Astrocyte (in vitro differentiated cells and primary cell): ENCODE measurements around the gene NDEL1. TPM values are rescaled to one million over a fixed set of nuclear protein-coding genes. Genes with fewer than 3 reads are reported as not detected.

ENCODE experiments used
- DNase-seq: peaks from one replicate; pipeline ENCODE4 v3.0.0-alpha.2; 2010; ENCODE audit warnings: low read depth
- FAIRE-seq: peaks from 2 replicates; lab custom pipeline; 2011; peaks lifted over from hg19 to GRCh38; lab: Jason Lieb, UNC
- H2AFZ ChIP-seq: 2 replicates; pipeline ENCODE4 v1.6.0; 2012; ENCODE audit warnings: low read depth, low read length, inconsistent platforms
- H3K27ac ChIP-seq: 2 replicates; pipeline ENCODE4 v1.5.1; 2011; ENCODE audit warnings: low read depth, low read length, inconsistent platforms
- H3K27me3 ChIP-seq: 2 replicates; pipeline ENCODE4 v1.6.0; 2011; ENCODE audit warnings: low read length, inconsistent platforms; ENCODE audit not compliant: insufficient read depth
- H3K36me3 ChIP-seq: 2 replicates; pipeline ENCODE4 v1.5.1; 2011; ENCODE audit warnings: low read length, inconsistent platforms; ENCODE audit not compliant: insufficient read depth
- H3K4me1 ChIP-seq: 2 replicates; pipeline ENCODE4 v1.5.1; 2011; ENCODE audit warnings: low read length, inconsistent platforms; ENCODE audit not compliant: insufficient read depth
- H3K4me2 ChIP-seq: 2 replicates; pipeline ENCODE4 v1.6.0; 2012; ENCODE audit warnings: low read length, inconsistent platforms
- H3K4me3 ChIP-seq: 2 replicates; pipeline ENCODE4 v1.5.1; 2011; ENCODE audit warnings: low read depth, mild to moderate bottlenecking, low read length, inconsistent platforms; ENCODE audit not compliant: insufficient read depth
- H3K79me2 ChIP-seq: 2 replicates; pipeline ENCODE4 v1.6.0; 2012; ENCODE audit warnings: mild to moderate bottlenecking, low read length, inconsistent platforms; ENCODE audit not compliant: insufficient read depth
- H3K9ac ChIP-seq: 2 replicates; pipeline ENCODE4 v1.6.0; 2012; ENCODE audit warnings: mild to moderate bottlenecking, low read length, inconsistent platforms
- H3K9me3 ChIP-seq: 2 replicates; pipeline ENCODE4 v1.5.1; 2012; ENCODE audit warnings: low read depth, mild to moderate bottlenecking, low read length, inconsistent platforms; ENCODE audit not compliant: insufficient read depth
- H4K20me1 ChIP-seq: 2 replicates; pipeline ENCODE4 v1.6.0; 2012; ENCODE audit warnings: low read length, inconsistent platforms; ENCODE audit not compliant: insufficient read depth
- H3K27ac Mint-ChIP-seq: one replicate; pipeline ENCODE4 v1.8.0; 2021; ENCODE audit warnings: mild to moderate bottlenecking, mixed read lengths; ENCODE audit not compliant: unreplicated experiment
- H3K27me3 Mint-ChIP-seq: one replicate; pipeline ENCODE4 v1.8.0; 2021; ENCODE audit warnings: low read depth, mixed read lengths; ENCODE audit not compliant: unreplicated experiment
- H3K36me3 Mint-ChIP-seq: one replicate; pipeline ENCODE4 v1.8.0; 2021; ENCODE audit warnings: low read depth, mixed read lengths; ENCODE audit not compliant: unreplicated experiment
- H3K4me1 Mint-ChIP-seq: one replicate; pipeline ENCODE4 v1.8.0; 2021; ENCODE audit warnings: low read depth, mixed read lengths; ENCODE audit not compliant: unreplicated experiment
- H3K4me3 Mint-ChIP-seq: one replicate; pipeline ENCODE4 v1.8.0; 2021; ENCODE audit warnings: mild to moderate bottlenecking, moderate library complexity, mixed read lengths; ENCODE audit not compliant: unreplicated experiment
- H3K9me3 Mint-ChIP-seq: one replicate; pipeline ENCODE4 v1.8.0; 2021; ENCODE audit warnings: mild to moderate bottlenecking, mixed read lengths; ENCODE audit not compliant: unreplicated experiment
- EZH2 ChIP-seq: IDR thresholded peaks from 2 replicates; pipeline ENCODE4 v1.6.1; 2012; ENCODE audit warnings: mild to moderate bottlenecking, low read length, inconsistent platforms; ENCODE audit not compliant: insufficient read depth
- total RNA-seq: library from RNA; stranded (reverse); gene quantifications from 2 replicates; pipeline ENCODE4 v1.2.1, GENCODE V29; 2021
- TF ChIP-seq, protein P1 (sequence below): IDR thresholded peaks from 2 replicates; pipeline ENCODE4 v1.5.1; 2011; ENCODE audit warnings: low read depth, mild to moderate bottlenecking, inconsistent platforms, low read length, moderate library complexity; ENCODE audit not compliant: insufficient read depth

The NDEL1 gene
- total RNA-seq, 1 donor from 2014 or later: 102 TPM

DNA sequence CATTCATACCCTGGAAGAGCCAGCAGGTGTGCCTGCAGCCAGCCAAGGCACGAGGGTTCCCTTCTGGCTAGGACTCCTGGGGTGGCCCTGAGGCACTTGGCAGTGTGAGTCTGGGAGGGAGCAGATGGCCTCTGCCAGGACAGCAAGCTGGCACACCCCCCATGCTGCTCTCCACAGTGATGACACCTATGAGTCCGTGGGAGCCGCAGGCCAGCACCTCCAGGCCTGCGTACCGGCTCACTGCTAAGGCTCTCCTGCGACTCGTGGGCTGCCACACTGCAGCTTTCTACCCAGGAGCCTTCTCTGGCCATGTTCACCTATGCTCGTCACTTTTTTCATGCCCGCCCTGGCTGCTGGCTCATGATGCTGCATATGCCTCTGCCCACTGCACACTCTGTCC, 68.1 kb downstream of the NDEL1 start:
- H3K79me2 ChIP-seq: no peaks in the 10 kb centered on the region
- Mint-ChIP-seq H3K27me3 (no peaks in the 10 kb centered on the region), H3K9me3 (peaks cover 2% of the 10 kb centered on the region), H3K36me3 (peaks cover 30% of the 10 kb centered on the region), H3K27ac (peak overlapping the region; percentile 6), H3K4me1 (peaks cover 4% of the 10 kb centered on the region), H3K4me3 (no peak overlapping the region)
- peaks cover 28% of the 10 kb centered on the region for H4K20me1 ChIP-seq
- no peak overlapping the region for H2AFZ ChIP-seq
- TF ChIP-seq, protein P1, sequence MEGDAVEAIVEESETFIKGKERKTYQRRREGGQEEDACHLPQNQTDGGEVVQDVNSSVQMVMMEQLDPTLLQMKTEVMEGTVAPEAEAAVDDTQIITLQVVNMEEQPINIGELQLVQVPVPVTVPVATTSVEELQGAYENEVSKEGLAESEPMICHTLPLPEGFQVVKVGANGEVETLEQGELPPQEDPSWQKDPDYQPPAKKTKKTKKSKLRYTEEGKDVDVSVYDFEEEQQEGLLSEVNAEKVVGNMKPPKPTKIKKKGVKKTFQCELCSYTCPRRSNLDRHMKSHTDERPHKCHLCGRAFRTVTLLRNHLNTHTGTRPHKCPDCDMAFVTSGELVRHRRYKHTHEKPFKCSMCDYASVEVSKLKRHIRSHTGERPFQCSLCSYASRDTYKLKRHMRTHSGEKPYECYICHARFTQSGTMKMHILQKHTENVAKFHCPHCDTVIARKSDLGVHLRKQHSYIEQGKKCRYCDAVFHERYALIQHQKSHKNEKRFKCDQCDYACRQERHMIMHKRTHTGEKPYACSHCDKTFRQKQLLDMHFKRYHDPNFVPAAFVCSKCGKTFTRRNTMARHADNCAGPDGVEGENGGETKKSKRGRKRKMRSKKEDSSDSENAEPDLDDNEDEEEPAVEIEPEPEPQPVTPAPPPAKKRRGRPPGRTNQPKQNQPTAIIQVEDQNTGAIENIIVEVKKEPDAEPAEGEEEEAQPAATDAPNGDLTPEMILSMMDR: no peak
- no peak for TF ChIP-seq EZH2
- no peak overlapping the region for H3K27ac ChIP-seq
- H3K9me3 ChIP-seq: no peaks in the 10 kb centered on the region
- H3K4me3 ChIP-seq: no peak overlapping the region
- DNase-seq (no peak), FAIRE-seq (no peak)
- no peak overlapping the region for H3K4me2 ChIP-seq
- H3K4me1 ChIP-seq: no peaks in the 10 kb centered on the region
- no peaks in the 10 kb centered on the region for H3K27me3 ChIP-seq
- peaks cover 64% of the 10 kb centered on the region for H3K36me3 ChIP-seq
- no peak overlapping the region for H3K9ac ChIP-seq

DNA sequence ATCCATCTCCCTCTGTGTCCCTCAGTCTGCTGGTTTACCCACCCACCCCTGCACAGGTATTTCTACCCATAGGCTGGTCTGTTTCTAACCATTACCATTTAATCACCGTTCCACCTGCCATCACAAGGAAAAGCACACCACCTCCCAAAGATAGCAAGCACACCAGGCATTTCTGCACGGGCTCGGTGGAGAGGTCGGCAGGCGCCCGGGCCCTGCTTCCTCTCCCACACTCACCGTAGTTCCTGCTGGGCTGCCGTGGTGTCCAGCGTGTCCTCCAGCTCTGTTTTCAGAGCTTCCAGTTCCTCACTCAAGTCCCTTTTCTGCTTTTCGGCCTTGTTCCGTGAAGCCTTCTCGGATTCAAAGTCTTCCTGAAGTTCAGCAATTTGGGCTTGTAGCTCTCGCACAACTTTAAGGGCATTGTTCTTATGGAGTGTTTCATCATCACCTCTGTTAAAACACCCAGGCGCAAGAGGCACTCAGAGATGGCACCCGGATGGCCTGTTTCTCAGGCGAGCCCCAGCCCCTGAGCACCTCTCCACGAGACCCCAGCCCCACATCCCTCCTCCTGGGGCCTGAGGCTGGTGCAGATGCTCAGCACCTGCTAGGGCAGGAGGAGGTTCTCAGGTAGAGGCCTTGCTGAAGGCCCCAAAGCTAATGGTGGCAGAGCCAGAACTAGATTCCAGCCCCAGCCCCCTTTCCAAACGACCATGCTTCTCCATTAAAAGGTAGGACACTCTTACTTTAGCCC, 69.0 kb downstream of the NDEL1 start:
- no peaks in the 10 kb centered on the region for H3K9me3 ChIP-seq
- no peak overlapping the region for H3K9ac ChIP-seq
- peaks cover 64% of the 10 kb centered on the region for H3K36me3 ChIP-seq
- H3K79me2 ChIP-seq: no peaks in the 10 kb centered on the region
- TF ChIP-seq EZH2: no peak
- TF ChIP-seq, protein P1: no peak
- Mint-ChIP-seq H3K9me3 (peaks cover 2% of the 10 kb centered on the region), H3K4me3 (no peak overlapping the region), H3K27me3 (no peaks in the 10 kb centered on the region), H3K4me1 (peaks cover 4% of the 10 kb centered on the region), H3K27ac (no peak overlapping the region), H3K36me3 (peaks cover 28% of the 10 kb centered on the region)
- no peaks in the 10 kb centered on the region for H3K27me3 ChIP-seq
- no peaks in the 10 kb centered on the region for H3K4me1 ChIP-seq
- H3K4me3 ChIP-seq: no peak overlapping the region
- no peak overlapping the region for H3K27ac ChIP-seq
- H3K4me2 ChIP-seq: no peak overlapping the region
- H4K20me1 ChIP-seq: peaks cover 28% of the 10 kb centered on the region
- DNase-seq (no peak), FAIRE-seq (no peak)
- no peak overlapping the region for H2AFZ ChIP-seq

DNA sequence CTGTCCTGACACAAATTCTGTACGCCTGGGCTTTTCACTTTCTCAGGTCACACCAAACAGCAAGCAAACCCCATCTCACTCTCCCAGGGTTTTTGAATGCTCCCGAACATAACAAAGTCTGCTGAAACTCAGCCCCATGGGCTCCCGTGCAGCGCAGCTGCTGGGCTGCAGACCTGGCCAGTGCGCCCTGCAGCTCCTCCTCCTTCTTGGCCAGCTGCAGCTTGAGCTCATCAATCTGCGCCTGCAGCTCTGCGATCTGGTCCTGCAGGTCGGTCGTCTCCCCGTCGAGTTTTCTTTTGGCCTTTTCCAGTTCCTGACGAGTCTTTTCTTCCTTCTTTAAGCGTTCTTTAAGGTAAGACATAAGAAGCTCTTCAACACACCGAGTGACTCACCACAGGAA, 70.5 kb downstream of the NDEL1 start:
- Mint-ChIP-seq H3K36me3 (peaks cover 22% of the 10 kb centered on the region), H3K27ac (no peak overlapping the region), H3K4me3 (no peak overlapping the region), H3K27me3 (no peaks in the 10 kb centered on the region), H3K9me3 (no peaks in the 10 kb centered on the region), H3K4me1 (peaks cover 4% of the 10 kb centered on the region)
- TF ChIP-seq, protein P1: no peak
- no peak for TF ChIP-seq EZH2
- Histone ChIP-seq H3K4me3 (no peak overlapping the region), H3K79me2 (no peaks in the 10 kb centered on the region), H3K27ac (no peak overlapping the region), H2AFZ (no peak overlapping the region), H3K4me1 (no peaks in the 10 kb centered on the region), H3K27me3 (no peaks in the 10 kb centered on the region), H3K9me3 (no peaks in the 10 kb centered on the region), H3K9ac (no peak overlapping the region), H4K20me1 (peaks cover 27% of the 10 kb centered on the region), H3K4me2 (no peak overlapping the region), H3K36me3 (peaks cover 59% of the 10 kb centered on the region)
- no peak for FAIRE-seq
- DNase-seq: no peak
